GM23338 (cell line): Measurements from ENCODE around the gene RASGRF2. TPM values are rescaled to one million over a fixed set of nuclear protein-coding genes. Genes with fewer than 3 reads are reported as not detected.

Experiments used
- ATAC-seq: fragments of 200-7000 bp; cut with Tn5 transposase; 3 replicates; pipeline ENCODE4 v1.9.1; 2020
- DNase-seq: peaks from one replicate; pipeline ENCODE4 v3.0.0-alpha.2; 2015; ENCODE audit warnings: low spot score
- H2AFZ ChIP-seq: fragments of 200-600 bp; sonication (generic); 2 replicates; pipeline ENCODE4 v1.8.0; 2016; ENCODE audit warnings: antibody characterized with exemption, mild to moderate bottlenecking, moderate library complexity
- H3F3A ChIP-seq: fragments of 200-600 bp; sonication (generic); replicated peaks from 2 replicates; pipeline ENCODE4 v1.8.0; 2017; ENCODE audit warnings: antibody characterized with exemption, mixed run types, low read depth
- H3K27ac ChIP-seq: fragments of 200-600 bp; sonication (generic); 2 replicates; pipeline ENCODE4 v1.6.1; 2016; ENCODE audit warnings: low read depth
- H3K27me3 ChIP-seq: fragments of 200-600 bp; sonication (generic); 2 replicates; pipeline ENCODE4 v1.8.0; 2016; ENCODE audit warnings: mild to moderate bottlenecking, mixed run types, moderate library complexity; ENCODE audit not compliant: insufficient read depth
- H3K36me3 ChIP-seq: fragments of 200-600 bp; sonication (generic); 2 replicates; pipeline ENCODE4 v1.8.0; 2016; ENCODE audit warnings: mild to moderate bottlenecking; ENCODE audit not compliant: insufficient read depth
- H3K4me1 ChIP-seq: fragments of 200-600 bp; sonication (generic); 2 replicates; pipeline ENCODE4 v1.8.0; 2016; ENCODE audit warnings: mild to moderate bottlenecking, moderate library complexity; ENCODE audit not compliant: insufficient read depth
- H3K4me2 ChIP-seq: fragments of 200-600 bp; sonication (generic); 2 replicates; pipeline ENCODE4 v1.7.1; 2017; ENCODE audit warnings: mixed run types
- H3K4me3 ChIP-seq: fragments of 200-600 bp; sonication (generic); 2 replicates; pipeline ENCODE4 v1.6.1; 2016; ENCODE audit warnings: mixed run types
- H3K79me2 ChIP-seq: fragments of 200-600 bp; sonication (generic); replicated peaks from 2 replicates; pipeline ENCODE4 v1.8.0; 2017; ENCODE audit warnings: mild to moderate bottlenecking; ENCODE audit not compliant: insufficient read depth
- H3K9me2 ChIP-seq: fragments of 200-600 bp; sonication (generic); 2 replicates; pipeline ENCODE4 v1.8.0; 2017; ENCODE audit not compliant: insufficient read depth
- H4K20me1 ChIP-seq: fragments of 200-600 bp; sonication (generic); replicated peaks from 2 replicates; pipeline ENCODE4 v1.8.0; 2017; ENCODE audit warnings: mild to moderate bottlenecking; ENCODE audit not compliant: insufficient read depth
- H3K27ac Mint-ChIP-seq: 2 replicates; pipeline ENCODE4 v1.8.0; 2020; ENCODE audit warnings: inconsistent platforms, mild to moderate bottlenecking, moderate library complexity, mixed read lengths
- H3K27me3 Mint-ChIP-seq: 3 replicates; pipeline ENCODE4 v1.8.0; 2022; ENCODE audit warnings: low read depth, mild to moderate bottlenecking, moderate library complexity, mixed read lengths, inconsistent platforms; ENCODE audit not compliant: insufficient read depth, poor library complexity
- H3K36me3 Mint-ChIP-seq: 3 replicates; pipeline ENCODE4 v1.8.0; 2021; ENCODE audit warnings: low read depth, mild to moderate bottlenecking, inconsistent platforms, moderate library complexity, mixed read lengths
- H3K4me1 Mint-ChIP-seq: 3 replicates; pipeline ENCODE4 v1.8.0; 2020; ENCODE audit warnings: mild to moderate bottlenecking, inconsistent platforms, mixed read lengths
- H3K4me3 Mint-ChIP-seq: 3 replicates; pipeline ENCODE4 v1.8.0; 2021; ENCODE audit warnings: moderate library complexity, mild to moderate bottlenecking, inconsistent platforms, mixed read lengths
- H3K9me3 Mint-ChIP-seq: 3 replicates; pipeline ENCODE4 v1.8.0; 2020; ENCODE audit warnings: moderate library complexity, mild to moderate bottlenecking, inconsistent platforms, mixed read lengths
- CREB1 ChIP-seq: fragments of 250-450 bp; sonication (Bioruptor Pico); IDR thresholded peaks from 2 replicates; pipeline ENCODE4 v1.5.0; 2020; ENCODE audit warnings: low read depth, mild to moderate bottlenecking, moderate library complexity
- CTCF ChIP-seq, 2 experiments: fragments of 200-600 bp in 1 of 2; sonication (generic) in 1 of 2; conservative IDR thresholded peaks; 2 replicates each; pipeline versions ENCODE4 v1.5.1 to v1.6.1; 2016 to 2017; ENCODE audit warnings: antibody characterized with exemption in 2 of 2, low read depth in 2 of 2, mild to moderate bottlenecking in 2 of 2, moderate library complexity in 1 of 2
- ETS1 ChIP-seq: IDR thresholded peaks from 2 replicates; pipeline ENCODE4 v1.6.1; 2016; ENCODE audit warnings: antibody characterized with exemption
- EZH2 ChIP-seq: fragments of 200-600 bp; sonication (generic); IDR thresholded peaks from one replicate; pipeline ENCODE4 v1.8.0; 2017; ENCODE audit warnings: antibody characterized with exemption, mild to moderate bottlenecking, low read depth; ENCODE audit not compliant: unreplicated experiment
- EZH2phosphoT487 ChIP-seq: fragments of 200-600 bp; sonication (generic); IDR thresholded peaks from one replicate; pipeline ENCODE4 v1.8.1; 2018; ENCODE audit warnings: antibody characterized with exemption; ENCODE audit not compliant: unreplicated experiment
- JUNB ChIP-seq: IDR thresholded peaks from one replicate; pipeline ENCODE4 v1.6.1; 2016; ENCODE audit warnings: antibody characterized with exemption; ENCODE audit not compliant: unreplicated experiment
- NANOG ChIP-seq: IDR thresholded peaks from 2 replicates; pipeline ENCODE4 v1.6.1; 2016; ENCODE audit warnings: antibody characterized with exemption, borderline replicate concordance
- POLR2AphosphoS5 ChIP-seq: IDR thresholded peaks from 2 replicates; pipeline ENCODE4 v1.6.1; 2016; ENCODE audit warnings: antibody characterized with exemption, low read depth
- REST ChIP-seq: IDR thresholded peaks from one replicate; pipeline ENCODE4 v1.6.1; 2018; ENCODE audit warnings: antibody characterized with exemption; ENCODE audit not compliant: unreplicated experiment
- STAT1 ChIP-seq: IDR thresholded peaks from one replicate; pipeline ENCODE4 v1.6.1; 2016; ENCODE audit warnings: antibody characterized with exemption; ENCODE audit not compliant: unreplicated experiment
- ZNF114 ChIP-seq: fragments of 250-450 bp; sonication (Bioruptor Pico); IDR thresholded peaks from 2 replicates; pipeline ENCODE4 v1.5.0; 2020; ENCODE audit warnings: mild to moderate bottlenecking, moderate library complexity
- ZNF331 ChIP-seq: fragments of 250-450 bp; sonication (Bioruptor Pico); IDR thresholded peaks from 2 replicates; pipeline ENCODE4 v1.5.0; 2020; ENCODE audit warnings: low read depth, mild to moderate bottlenecking, moderate library complexity
- ZNF462 ChIP-seq: fragments of 250-450 bp; sonication (Bioruptor Pico); IDR thresholded peaks from 2 replicates; pipeline ENCODE4 v1.5.0; 2020; ENCODE audit warnings: mild to moderate bottlenecking, moderate library complexity
- polyA plus RNA-seq: library from polyadenylated mRNA; unstranded; fragments of >200 nt; fragmentation: Nextera tagmentation; extraction: Ambion mirVana; gene quantifications from 2 replicates; pipeline ENCODE4 v1.2.1, GENCODE V29; 2016
- total RNA-seq: library from RNA; depleted of rRNA; stranded (reverse); fragments of >200 nt; shearing (Covaris generic); gene quantifications from 2 replicates; pipeline ENCODE4 v1.2.3, GENCODE V29; 2014

The RASGRF2 gene
- total and polyA plus RNA-seq, 2 experiments from 2014 or later: 5.0 to 19.2 TPM

- no peaks in the 10 kb centered on the region for H3K27me3 ChIP-seq
- no peak overlapping the region for H3K4me3 Mint-ChIP-seq
- H3K9me3 Mint-ChIP-seq: no peaks in the 10 kb centered on the region
- no peaks in the 10 kb centered on the region for H3K27me3 Mint-ChIP-seq
- no peaks in the 10 kb centered on the region for H3K79me2 ChIP-seq
- peaks cover under 1% of the 10 kb centered on the region; the same call in 1 of the 3 replicates for H3K36me3 Mint-ChIP-seq
- no peak overlapping the region for H3K27ac Mint-ChIP-seq
- H3K27ac ChIP-seq: no peak overlapping the region
- H3K9me2 ChIP-seq: no peaks in the 10 kb centered on the region
- H2AFZ ChIP-seq: no peak overlapping the region
- H4K20me1 ChIP-seq: no peaks in the 10 kb centered on the region
- DNase-seq: no peak
- peaks cover 2% of the 10 kb centered on the region; the same call in 2 of the 3 replicates for H3K4me1 Mint-ChIP-seq
- ATAC-seq: no peak
- H3F3A ChIP-seq: no peaks in the 10 kb centered on the region
- H3K4me1 ChIP-seq: 0 out of 2 replicates have a peak, but pooled peaks cover 5% of the 10 kb centered on the region
- H3K36me3 ChIP-seq: no peaks in the 10 kb centered on the region
- TF ChIP-seq EZH2 (no peak), ZNF114 (CRISPR knock-in tag) (no peak), CTCF (conservative IDR thresholded peaks at IDR 0.05; ENCODE audit: low read depth in 2 of 2) (no peak), STAT1 (no peak), JUNB (no peak), ZNF462 (CRISPR knock-in tag) (no peak), EZH2phosphoT487 (no peak), ETS1 (no peak), NANOG (no peak), ZNF331 (no peak), POLR2AphosphoS5 (no peak), CREB1 (CRISPR knock-in tag) (no peak), REST (no peak)
- H3K4me2 ChIP-seq: no peak overlapping the region
- H3K4me3 ChIP-seq: no peak overlapping the region
Measured at GRCh38 chr5:81151546-81151945, 191.4 kb downstream of the RASGRF2 start.
